ENCODE measurements around the gene PIK3C3.

GRCh38 chr18:42032447-42032846 lies 77.4 kb downstream of the PIK3C3 start:
- TF ChIP-seq CTCF (IDR thresholded peaks at IDR 0.05) (no peak), POLR2AphosphoS5 (IDR thresholded peaks at IDR 0.05) (no peak), POLR2A (IDR thresholded peaks at IDR 0.05; ENCODE audit: low read depth) (no peak)

All from esophagus muscularis mucosa (tissue), 3 donors.